ENCODE measurements around the gene TK1. TPM values are rescaled to one million over a fixed set of nuclear protein-coding genes. Genes with fewer than 3 reads are reported as not detected.
A peak's percentile ranks its signal among the peaks of the same experiment; 100 is the strongest.

TK1 gene
- total and polyA plus RNA-seq, 2 donors (not counting 1 experiment from before 2014, with no cell fraction given) = 2.2 to 3.8 TPM

DNA sequence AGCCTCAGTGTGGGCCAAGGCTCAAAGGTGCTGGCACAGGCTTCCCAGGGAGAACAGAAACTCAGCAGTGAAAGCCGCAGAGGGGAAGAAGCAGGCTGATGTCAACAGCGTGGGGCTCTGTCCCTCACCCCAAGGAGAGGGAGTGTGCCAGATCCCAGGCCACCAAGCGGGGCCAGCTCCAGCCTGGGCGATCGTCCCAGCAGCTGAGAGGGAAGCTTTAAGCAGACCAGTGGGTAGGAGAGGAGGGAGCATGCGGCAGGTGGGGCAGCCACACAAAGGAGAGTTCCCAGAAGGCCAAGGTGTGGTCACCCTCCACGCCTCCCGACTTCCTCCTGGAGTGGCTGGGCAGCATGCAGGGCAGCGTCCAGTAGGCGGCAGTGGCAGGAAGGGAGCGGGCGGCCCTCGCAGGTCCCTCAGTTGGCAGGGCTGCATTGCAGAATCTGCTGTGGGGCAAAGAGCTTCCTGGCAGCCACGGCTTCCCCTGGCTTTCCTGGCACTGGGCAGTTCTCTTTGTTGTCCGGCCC is 12.4 kb downstream of the TK1 start:
- peaks cover 18% of the 10 kb centered on the region for H4K20me1 ChIP-seq (ENCODE audit: control insufficient read depth, insufficient read depth, low read length, poor library complexity, severe bottlenecking)
- no peaks in the 10 kb centered on the region for H3K27me3 Mint-ChIP-seq
- peak; percentile 8 for ATAC-seq (ENCODE audit: low read depth)
- TF ChIP-seq, protein P1, sequence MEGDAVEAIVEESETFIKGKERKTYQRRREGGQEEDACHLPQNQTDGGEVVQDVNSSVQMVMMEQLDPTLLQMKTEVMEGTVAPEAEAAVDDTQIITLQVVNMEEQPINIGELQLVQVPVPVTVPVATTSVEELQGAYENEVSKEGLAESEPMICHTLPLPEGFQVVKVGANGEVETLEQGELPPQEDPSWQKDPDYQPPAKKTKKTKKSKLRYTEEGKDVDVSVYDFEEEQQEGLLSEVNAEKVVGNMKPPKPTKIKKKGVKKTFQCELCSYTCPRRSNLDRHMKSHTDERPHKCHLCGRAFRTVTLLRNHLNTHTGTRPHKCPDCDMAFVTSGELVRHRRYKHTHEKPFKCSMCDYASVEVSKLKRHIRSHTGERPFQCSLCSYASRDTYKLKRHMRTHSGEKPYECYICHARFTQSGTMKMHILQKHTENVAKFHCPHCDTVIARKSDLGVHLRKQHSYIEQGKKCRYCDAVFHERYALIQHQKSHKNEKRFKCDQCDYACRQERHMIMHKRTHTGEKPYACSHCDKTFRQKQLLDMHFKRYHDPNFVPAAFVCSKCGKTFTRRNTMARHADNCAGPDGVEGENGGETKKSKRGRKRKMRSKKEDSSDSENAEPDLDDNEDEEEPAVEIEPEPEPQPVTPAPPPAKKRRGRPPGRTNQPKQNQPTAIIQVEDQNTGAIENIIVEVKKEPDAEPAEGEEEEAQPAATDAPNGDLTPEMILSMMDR (IDR thresholded peaks at IDR 0.05) = no peak
- TF ChIP-seq EZH2 (IDR thresholded peaks at IDR 0.05; ENCODE audit: borderline replicate concordance, insufficient read depth, low read depth, low read length, poor library complexity, severe bottlenecking) = no peak
- no peak overlapping the region for H3K9ac ChIP-seq (ENCODE audit: low read length)
- CTCF ChIA-PET = interaction anchor here (1.0 to 19.2 kb wide), 10 partner anchors 8 to 67 kb away, joined by 3 to 357 read pairs (median 12); partner anchors contain the start of genes AFMID, TK1, TMC6 and TMC8
- H3K9me3 ChIP-seq (ENCODE audit: control extremely low read depth in 1 of 3, control insufficient read depth in 2 of 3, insufficient read depth in 1 of 3, low read length in 2 of 3) = no peaks in the 10 kb centered on the region
- POLR2A ChIA-PET = interaction anchor here (0.5 to 19.6 kb wide), 5 partner anchors 8 to 1693 kb away, joined by 3 to 432 read pairs (median 5); partner anchors contain the start of genes TMC6 and TMC8
- peak overlapping the region; percentile 73 for H3K4me2 ChIP-seq (replicated peaks; ENCODE audit: low read depth, low read length, poor library complexity, severe bottlenecking)
- H3K27ac Mint-ChIP-seq = peak overlapping the region; percentile 89
- no peaks in the 10 kb centered on the region for H3K9me3 Mint-ChIP-seq (ENCODE audit: insufficient read depth)
- peaks cover 0 to 47% of the 10 kb centered on the region in 2 experiments for H3K36me3 ChIP-seq (replicated peaks in 1 of 2; ENCODE audit: control extremely low read depth in 1 of 2, control insufficient read depth in 1 of 2, extremely low read depth in 1 of 2, insufficient read depth in 2 of 2, low read length in 1 of 2)
- WGBS (ENCODE audit: insufficient coverage) = 70% methylated on average over 14 of the region's 15 CpGs
- peak overlapping the region; percentile 83 for H3K4me3 Mint-ChIP-seq
- H2AFZ ChIP-seq (ENCODE audit: insufficient read depth, low read depth, low read length, poor library complexity, severe bottlenecking) = no peak overlapping the region
- H3K79me2 ChIP-seq (ENCODE audit: control insufficient read depth, insufficient read depth, low read length) = peaks cover 36% of the 10 kb centered on the region
- peak overlapping the region; percentile 74 to 95 for H3K27ac ChIP-seq (ENCODE audit: low read length in 2 of 2)
- H3K4me1 Mint-ChIP-seq = peaks cover 84% of the 10 kb centered on the region
- H3K27me3 ChIP-seq (replicated peaks in 1 of 4; ENCODE audit: control extremely low read depth in 1 of 4, control insufficient read depth in 3 of 4, insufficient read depth in 4 of 4, low read length in 3 of 4) = no peaks in the 10 kb centered on the region
- H3K4me1 ChIP-seq (ENCODE audit: control insufficient read depth in 2 of 2, insufficient read depth in 2 of 2, low read length in 2 of 2) = peaks cover 76 to 79% of the 10 kb centered on the region in 2 donors
- peak; percentile 69 for DNase-seq
- intact Hi-C loops (cut with micrococcal nuclease) = no loop called here
- peak overlapping the region in 1 of 5 experiments; percentile 27 for H3K4me3 ChIP-seq (ENCODE audit: control extremely low read depth in 1 of 5, extremely low read depth in 1 of 5, insufficient read depth in 1 of 5, low read depth in 2 of 5, low read length in 4 of 5)
